WI38 (cell line): ENCODE results near the gene ERV3-1.

Source experiments
- H3K4me3 ChIP-seq: 2 replicates; pipeline ENCODE4 v1.5.1; 2011; ENCODE audit warnings: low read depth, mild to moderate bottlenecking, control low read depth, low read length
- CTCF ChIP-seq: IDR thresholded peaks from 2 replicates; pipeline ENCODE4 v1.5.1; 2012; ENCODE audit warnings: low read depth, mild to moderate bottlenecking, control low read depth, low read length

Gene ERV3-1

GRCh38 chr7:64997164-64997908 lies 9.2 kb downstream of the ERV3-1 start:
- no peak overlapping the region for H3K4me3 ChIP-seq
- no peak for TF ChIP-seq CTCF

GRCh38 chr7:64996305-64996704 lies 10.2 kb downstream of the ERV3-1 start:
- no peak for TF ChIP-seq CTCF
- H3K4me3 ChIP-seq, result no peak overlapping the region

- H3K4me3 ChIP-seq, result no peak overlapping the region
- TF ChIP-seq CTCF, result no peak
Measured at GRCh38 chr7:64993901-64994300, 12.6 kb downstream of the ERV3-1 start.

- no peak overlapping the region for H3K4me3 ChIP-seq
- no peak for TF ChIP-seq CTCF
Measured at GRCh38 chr7:64992971-64993370, 13.5 kb downstream of the ERV3-1 start.

GRCh38 chr7:64990936-64991335 lies 15.6 kb downstream of the ERV3-1 start, which contains the start of gene ZNF117:
TSS of gene ZNF117 (minus strand) at chr7:64991036.
- no peak within 1 kb of the TSS for H3K4me3 ChIP-seq
- no peak for TF ChIP-seq CTCF

GRCh38 chr7:64990216-64990615 lies 16.3 kb downstream of the ERV3-1 start:
- H3K4me3 ChIP-seq, result no peak overlapping the region
- TF ChIP-seq CTCF, result no peak

- no peak overlapping the region for H3K4me3 ChIP-seq
- no peak for TF ChIP-seq CTCF
Measured at GRCh38 chr7:64978497-64979203, 27.8 kb downstream of the ERV3-1 start.
